ENCODE measurements around the gene RTRAF. TPM values are rescaled to one million over a fixed set of nuclear protein-coding genes. Genes with fewer than 3 reads are reported as not detected.

The RTRAF gene
- total RNA-seq, 3 donors from 2014 or later (not counting 1 experiment from before 2014, with no cell fraction given): 84.3 to 96.5 (median 92.7) TPM

GRCh38 chr14:51954657-51955056, 34.7 kb upstream of the RTRAF start:
- Histone ChIP-seq H3K4me3 (ENCODE audit: low read length) (no peak overlapping the region), H3K9me3 (ENCODE audit: control insufficient read depth, insufficient read depth, low read length) (no peaks in the 10 kb centered on the region), H3K36me3 (ENCODE audit: control insufficient read depth, insufficient read depth, low read length) (peaks cover 84% of the 10 kb centered on the region), H3K4me1 (ENCODE audit: control insufficient read depth, insufficient read depth, low read length) (no peaks in the 10 kb centered on the region), H3K27ac (ENCODE audit: low read length) (no peak overlapping the region), H3K27me3 (ENCODE audit: control insufficient read depth, insufficient read depth, low read length) (no peaks in the 10 kb centered on the region)
- H3K27me3 Mint-ChIP-seq (ENCODE audit: low read depth in 2 of 2): no peaks in the 10 kb centered on the region
- TF ChIP-seq, protein P1, sequence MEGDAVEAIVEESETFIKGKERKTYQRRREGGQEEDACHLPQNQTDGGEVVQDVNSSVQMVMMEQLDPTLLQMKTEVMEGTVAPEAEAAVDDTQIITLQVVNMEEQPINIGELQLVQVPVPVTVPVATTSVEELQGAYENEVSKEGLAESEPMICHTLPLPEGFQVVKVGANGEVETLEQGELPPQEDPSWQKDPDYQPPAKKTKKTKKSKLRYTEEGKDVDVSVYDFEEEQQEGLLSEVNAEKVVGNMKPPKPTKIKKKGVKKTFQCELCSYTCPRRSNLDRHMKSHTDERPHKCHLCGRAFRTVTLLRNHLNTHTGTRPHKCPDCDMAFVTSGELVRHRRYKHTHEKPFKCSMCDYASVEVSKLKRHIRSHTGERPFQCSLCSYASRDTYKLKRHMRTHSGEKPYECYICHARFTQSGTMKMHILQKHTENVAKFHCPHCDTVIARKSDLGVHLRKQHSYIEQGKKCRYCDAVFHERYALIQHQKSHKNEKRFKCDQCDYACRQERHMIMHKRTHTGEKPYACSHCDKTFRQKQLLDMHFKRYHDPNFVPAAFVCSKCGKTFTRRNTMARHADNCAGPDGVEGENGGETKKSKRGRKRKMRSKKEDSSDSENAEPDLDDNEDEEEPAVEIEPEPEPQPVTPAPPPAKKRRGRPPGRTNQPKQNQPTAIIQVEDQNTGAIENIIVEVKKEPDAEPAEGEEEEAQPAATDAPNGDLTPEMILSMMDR (IDR thresholded peaks at IDR 0.05): peak; percentile 11
- H3K9me3 Mint-ChIP-seq: peaks cover 0 to 2% of the 10 kb centered on the region in 2 donors
- peaks cover 44% of the 10 kb centered on the region for H3K36me3 Mint-ChIP-seq
- intact Hi-C loops (cut with micrococcal nuclease): no loop called here
- WGBS (ENCODE audit: insufficient coverage): 98% methylated on average over 3 of the region's 3 CpGs
- no peak overlapping the region for H3K4me3 Mint-ChIP-seq
- peak overlapping the region; percentile 57 to 94 for H3K27ac Mint-ChIP-seq
- no peak for DNase-seq
- peak in 1 of 3 donors; percentile 39 for ATAC-seq
- peaks cover 81 to 84% of the 10 kb centered on the region in 2 donors for H3K4me1 Mint-ChIP-seq

GRCh38 chr14:51957950-51958349, 31.4 kb upstream of the RTRAF start:
- DNase-seq (no peak), ATAC-seq (no peak)
- TF ChIP-seq, protein P1 (IDR thresholded peaks at IDR 0.05): no peak
- peak overlapping the region; percentile 79 to 94 for H3K27ac Mint-ChIP-seq
- H3K27me3 Mint-ChIP-seq (ENCODE audit: low read depth in 2 of 2): no peaks in the 10 kb centered on the region
- peaks cover 0 to 6% of the 10 kb centered on the region in 2 donors for H3K9me3 Mint-ChIP-seq
- no peaks in the 10 kb centered on the region for H3K27me3 ChIP-seq (ENCODE audit: control insufficient read depth, insufficient read depth, low read length)
- no peak overlapping the region for H3K4me3 Mint-ChIP-seq
- H3K36me3 Mint-ChIP-seq: peaks cover 34% of the 10 kb centered on the region
- H3K36me3 ChIP-seq (ENCODE audit: control insufficient read depth, insufficient read depth, low read length): peaks cover 65% of the 10 kb centered on the region
- H3K27ac ChIP-seq (ENCODE audit: low read length): no peak overlapping the region
- 96% methylated on average over 2 of the region's 2 CpGs for WGBS (ENCODE audit: insufficient coverage)
- peaks cover 82 to 84% of the 10 kb centered on the region in 2 donors for H3K4me1 Mint-ChIP-seq
- intact Hi-C loops (cut with micrococcal nuclease): no loop called here
- H3K4me3 ChIP-seq (ENCODE audit: low read length): no peak overlapping the region
- no peaks in the 10 kb centered on the region for H3K4me1 ChIP-seq (ENCODE audit: control insufficient read depth, insufficient read depth, low read length)
- no peaks in the 10 kb centered on the region for H3K9me3 ChIP-seq (ENCODE audit: control insufficient read depth, insufficient read depth, low read length)

DNA sequence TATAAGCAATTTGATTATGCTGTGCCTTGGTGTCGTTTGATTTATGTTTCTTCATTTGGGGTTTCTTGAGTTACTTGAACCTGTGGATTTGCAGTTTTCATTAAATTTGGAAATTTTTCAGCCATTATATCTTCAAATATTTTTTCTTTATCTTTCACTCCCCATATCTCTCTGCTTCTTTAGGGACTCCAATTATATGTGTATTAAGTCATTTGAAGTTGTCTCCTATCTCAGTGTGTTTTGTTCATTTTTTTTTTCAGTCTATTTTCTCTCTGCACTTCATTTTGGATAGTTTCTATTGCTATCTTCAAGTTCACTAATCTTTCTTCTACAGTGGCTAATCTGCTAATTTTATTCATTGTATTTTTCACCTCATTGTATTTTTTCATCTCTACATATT, 29.4 kb upstream of the RTRAF start:
- ATAC-seq (no peak), DNase-seq (no peak)
- no peak overlapping the region for H3K4me3 ChIP-seq (ENCODE audit: low read length)
- Mint-ChIP-seq H3K9me3 (peaks cover 0 to 6% of the 10 kb centered on the region in 2 donors), H3K4me3 (peak overlapping the region; percentile 2), H3K36me3 (peaks cover 34% of the 10 kb centered on the region), H3K27ac (peak overlapping the region; percentile 79 to 94), H3K27me3 (ENCODE audit: low read depth in 2 of 2) (no peaks in the 10 kb centered on the region), H3K4me1 (peaks cover 82 to 85% of the 10 kb centered on the region in 2 donors)
- H3K27ac ChIP-seq (ENCODE audit: low read length): no peak overlapping the region
- intact Hi-C loops (cut with micrococcal nuclease): no loop called here
- TF ChIP-seq, protein P1 (IDR thresholded peaks at IDR 0.05): no peak
- H3K36me3 ChIP-seq (ENCODE audit: control insufficient read depth, insufficient read depth, low read length): peaks cover 58% of the 10 kb centered on the region
- no CpG with 5 or more reads among the region's 1 CpG for WGBS (ENCODE audit: insufficient coverage)
- H3K4me1 ChIP-seq (ENCODE audit: control insufficient read depth, insufficient read depth, low read length): no peaks in the 10 kb centered on the region
- no peaks in the 10 kb centered on the region for H3K9me3 ChIP-seq (ENCODE audit: control insufficient read depth, insufficient read depth, low read length)
- H3K27me3 ChIP-seq (ENCODE audit: control insufficient read depth, insufficient read depth, low read length): no peaks in the 10 kb centered on the region

- no peak overlapping the region for H3K27ac ChIP-seq (ENCODE audit: low read length)
- no peaks in the 10 kb centered on the region for H3K4me1 ChIP-seq (ENCODE audit: control insufficient read depth, insufficient read depth, low read length)
- H3K9me3 ChIP-seq (ENCODE audit: control insufficient read depth, insufficient read depth, low read length): no peaks in the 10 kb centered on the region
- Mint-ChIP-seq H3K27ac (peak overlapping the region; percentile 79 to 94), H3K9me3 (peaks cover 0 to 6% of the 10 kb centered on the region in 2 donors), H3K36me3 (peaks cover 34% of the 10 kb centered on the region), H3K27me3 (ENCODE audit: low read depth in 2 of 2) (no peaks in the 10 kb centered on the region), H3K4me1 (peaks cover 82 to 88% of the 10 kb centered on the region in 2 donors), H3K4me3 (peak overlapping the region; percentile 30)
- H3K4me3 ChIP-seq (ENCODE audit: low read length): no peak overlapping the region
- ATAC-seq (no peak), DNase-seq (no peak)
- TF ChIP-seq, protein P1 (IDR thresholded peaks at IDR 0.05): no peak
- intact Hi-C loops (cut with micrococcal nuclease): no loop called here
- peaks cover 59% of the 10 kb centered on the region for H3K36me3 ChIP-seq (ENCODE audit: control insufficient read depth, insufficient read depth, low read length)
- no peaks in the 10 kb centered on the region for H3K27me3 ChIP-seq (ENCODE audit: control insufficient read depth, insufficient read depth, low read length)
Observed at GRCh38 chr14:51960866-51961265, 28.5 kb upstream of the RTRAF start.

Measured in natural killer cell (primary cell).